MM.1S (cell line): ENCODE data around the gene SDK1.

Experiments
- DNase-seq: peaks from one replicate; pipeline ENCODE4 v3.0.0-alpha.2; 2015
- H2AFZ ChIP-seq: fragments of 300-600 bp; sonication (generic); 2 replicates; pipeline ENCODE4 v1.6.0; 2016; ENCODE audit warnings: antibody characterized with exemption, low read length
- H3F3A ChIP-seq: fragments of 300-600 bp; sonication (generic); 2 replicates; pipeline ENCODE4 v1.6.1; 2016; ENCODE audit warnings: mild to moderate bottlenecking, antibody characterized with exemption, low read length, moderate library complexity, mixed read lengths; ENCODE audit not compliant: insufficient read depth
- H3K27ac ChIP-seq: fragments of 300-600 bp; sonication (generic); 2 replicates; pipeline ENCODE4 v1.5.1; 2016; ENCODE audit warnings: mild to moderate bottlenecking, low read length
- H3K27me3 ChIP-seq: fragments of 300-600 bp; sonication (generic); replicated peaks from 2 replicates; pipeline ENCODE4 v1.6.0; 2016; ENCODE audit warnings: low read length; ENCODE audit not compliant: insufficient read depth
- H3K36me3 ChIP-seq: fragments of 300-600 bp; sonication (generic); replicated peaks from 2 replicates; pipeline ENCODE4 v1.6.1; 2016; ENCODE audit warnings: mild to moderate bottlenecking, low read length, mixed read lengths; ENCODE audit not compliant: insufficient read depth
- H3K4me1 ChIP-seq: fragments of 300-600 bp; sonication (generic); 2 replicates; pipeline ENCODE4 v1.6.1; 2016; ENCODE audit warnings: low read length, mixed read lengths
- H3K4me2 ChIP-seq: fragments of 300-600 bp; sonication (generic); 2 replicates; pipeline ENCODE4 v1.6.0; 2016; ENCODE audit warnings: low read depth, low read length
- H3K4me3 ChIP-seq: fragments of 300-600 bp; sonication (generic); 2 replicates; pipeline ENCODE4 v1.5.1; 2016; ENCODE audit warnings: low read length, mixed read lengths
- H3K79me2 ChIP-seq: fragments of 300-600 bp; sonication (generic); 2 replicates; pipeline ENCODE4 v1.6.1; 2016; ENCODE audit warnings: mixed run types, low read length, mixed read lengths
- H3K9ac ChIP-seq: fragments of 300-600 bp; sonication (generic); 2 replicates; pipeline ENCODE4 v1.6.1; 2016; ENCODE audit warnings: low read length, mixed read lengths
- H3K9me2 ChIP-seq: fragments of 300-600 bp; sonication (generic); replicated peaks from 2 replicates; pipeline ENCODE4 v1.6.1; 2016; ENCODE audit warnings: mild to moderate bottlenecking, low read length, mixed read lengths; ENCODE audit not compliant: insufficient read depth
- H3K9me3 ChIP-seq: fragments of 300-600 bp; sonication (generic); replicated peaks from 2 replicates; pipeline ENCODE4 v1.6.1; 2016; ENCODE audit warnings: mild to moderate bottlenecking, low read length, mixed read lengths; ENCODE audit not compliant: insufficient read depth
- H4K20me1 ChIP-seq: fragments of 300-600 bp; sonication (generic); 2 replicates; pipeline ENCODE4 v1.6.1; 2016; ENCODE audit warnings: mild to moderate bottlenecking, low read length, moderate library complexity, mixed read lengths; ENCODE audit not compliant: insufficient read depth
- EZH2 ChIP-seq: fragments of 300-600 bp; sonication (generic); optimal IDR thresholded peaks from 2 replicates; pipeline ENCODE3; 2017; ENCODE audit warnings: low read depth, mild to moderate bottlenecking, antibody characterized with exemption, low read length, mixed read lengths
- EZH2phosphoT487 ChIP-seq: fragments of 300-600 bp; sonication (generic); IDR thresholded peaks from 2 replicates; pipeline ENCODE4 v1.6.1; 2018; ENCODE audit warnings: antibody characterized with exemption, low read length
- TF ChIP-seq, protein P1 (sequence below): fragments of 300-600 bp; sonication (generic); IDR thresholded peaks from 2 replicates; pipeline ENCODE4 v1.5.1; 2016; ENCODE audit warnings: antibody characterized with exemption, low read length, mixed read lengths

Gene SDK1

DNA sequence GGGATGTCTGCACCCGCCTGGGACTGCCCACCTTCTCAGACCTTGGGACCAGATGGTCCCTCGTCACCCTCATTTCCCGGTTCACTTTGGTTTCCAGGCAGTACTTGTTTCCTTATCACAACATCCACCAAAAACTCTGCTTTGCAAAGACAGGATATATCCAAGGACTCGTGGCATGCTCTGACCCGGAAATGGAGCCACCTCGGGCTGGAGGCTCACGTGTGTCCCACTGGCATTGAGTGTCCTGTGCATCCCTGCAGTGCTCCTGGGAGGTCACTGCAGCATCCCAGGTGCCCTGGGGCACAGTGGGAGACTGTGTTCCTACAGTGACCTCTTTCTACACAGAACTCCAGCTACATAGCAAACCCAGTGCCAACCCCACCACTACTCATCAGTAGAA lies 769.2 kb downstream of the SDK1 start:
- Histone ChIP-seq H3K27ac (no peak overlapping the region), H4K20me1 (no peaks in the 10 kb centered on the region), H3K9me3 (no peaks in the 10 kb centered on the region), H2AFZ (no peak overlapping the region), H3K36me3 (no peaks in the 10 kb centered on the region), H3K4me3 (no peak overlapping the region), H3K4me1 (no peaks in the 10 kb centered on the region), H3K27me3 (no peaks in the 10 kb centered on the region), H3F3A (no peaks in the 10 kb centered on the region), H3K9ac (no peak overlapping the region), H3K4me2 (no peak overlapping the region), H3K79me2 (no peaks in the 10 kb centered on the region), H3K9me2 (no peaks in the 10 kb centered on the region)
- TF ChIP-seq EZH2phosphoT487: no peak
- TF ChIP-seq, protein P1, sequence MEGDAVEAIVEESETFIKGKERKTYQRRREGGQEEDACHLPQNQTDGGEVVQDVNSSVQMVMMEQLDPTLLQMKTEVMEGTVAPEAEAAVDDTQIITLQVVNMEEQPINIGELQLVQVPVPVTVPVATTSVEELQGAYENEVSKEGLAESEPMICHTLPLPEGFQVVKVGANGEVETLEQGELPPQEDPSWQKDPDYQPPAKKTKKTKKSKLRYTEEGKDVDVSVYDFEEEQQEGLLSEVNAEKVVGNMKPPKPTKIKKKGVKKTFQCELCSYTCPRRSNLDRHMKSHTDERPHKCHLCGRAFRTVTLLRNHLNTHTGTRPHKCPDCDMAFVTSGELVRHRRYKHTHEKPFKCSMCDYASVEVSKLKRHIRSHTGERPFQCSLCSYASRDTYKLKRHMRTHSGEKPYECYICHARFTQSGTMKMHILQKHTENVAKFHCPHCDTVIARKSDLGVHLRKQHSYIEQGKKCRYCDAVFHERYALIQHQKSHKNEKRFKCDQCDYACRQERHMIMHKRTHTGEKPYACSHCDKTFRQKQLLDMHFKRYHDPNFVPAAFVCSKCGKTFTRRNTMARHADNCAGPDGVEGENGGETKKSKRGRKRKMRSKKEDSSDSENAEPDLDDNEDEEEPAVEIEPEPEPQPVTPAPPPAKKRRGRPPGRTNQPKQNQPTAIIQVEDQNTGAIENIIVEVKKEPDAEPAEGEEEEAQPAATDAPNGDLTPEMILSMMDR: no peak
- no peak for TF ChIP-seq EZH2
- no peak for DNase-seq

DNA sequence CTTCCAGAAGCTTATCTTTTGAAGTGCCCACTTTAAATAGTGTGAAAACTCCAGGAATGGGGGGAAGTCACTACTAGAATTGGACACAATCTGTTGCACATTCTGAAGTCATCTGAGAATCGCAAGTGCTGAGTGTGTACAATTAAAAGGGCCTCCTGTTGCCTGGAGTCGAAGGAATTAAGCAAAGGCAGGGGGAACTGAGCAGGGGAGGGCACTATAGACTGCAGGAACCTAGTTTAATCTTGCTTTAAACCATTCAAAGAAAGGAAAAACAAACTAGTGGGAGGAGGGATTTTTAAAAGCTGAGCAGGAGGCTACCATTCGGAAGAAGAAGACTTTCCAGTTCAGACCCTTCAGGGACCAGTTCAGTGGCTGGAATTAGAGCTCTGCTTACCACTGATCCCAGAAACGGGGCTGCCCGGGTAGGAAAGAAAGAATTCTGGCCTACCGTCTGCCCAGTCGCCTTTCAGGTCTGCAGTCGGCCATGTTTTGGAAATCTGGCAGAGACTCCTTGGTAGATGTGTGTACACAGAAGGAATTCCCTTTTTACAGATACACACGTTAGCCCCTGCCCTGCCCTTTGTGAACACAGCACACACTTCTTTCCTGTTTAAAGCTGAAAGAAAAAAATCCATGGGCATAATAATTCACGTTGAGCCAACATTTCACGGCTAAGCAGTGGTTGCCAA lies 770.5 kb downstream of the SDK1 start:
- Histone ChIP-seq H2AFZ (no peak overlapping the region), H3K9ac (no peak overlapping the region), H3K4me3 (no peak overlapping the region), H3K9me2 (no peaks in the 10 kb centered on the region), H3K79me2 (no peaks in the 10 kb centered on the region), H3F3A (no peaks in the 10 kb centered on the region), H3K36me3 (no peaks in the 10 kb centered on the region), H4K20me1 (no peaks in the 10 kb centered on the region), H3K4me2 (no peak overlapping the region), H3K9me3 (no peaks in the 10 kb centered on the region), H3K4me1 (no peaks in the 10 kb centered on the region), H3K27ac (no peak overlapping the region), H3K27me3 (no peaks in the 10 kb centered on the region)
- TF ChIP-seq EZH2phosphoT487 (no peak), EZH2 (no peak)
- TF ChIP-seq, protein P1: no peak
- DNase-seq: no peak

DNA sequence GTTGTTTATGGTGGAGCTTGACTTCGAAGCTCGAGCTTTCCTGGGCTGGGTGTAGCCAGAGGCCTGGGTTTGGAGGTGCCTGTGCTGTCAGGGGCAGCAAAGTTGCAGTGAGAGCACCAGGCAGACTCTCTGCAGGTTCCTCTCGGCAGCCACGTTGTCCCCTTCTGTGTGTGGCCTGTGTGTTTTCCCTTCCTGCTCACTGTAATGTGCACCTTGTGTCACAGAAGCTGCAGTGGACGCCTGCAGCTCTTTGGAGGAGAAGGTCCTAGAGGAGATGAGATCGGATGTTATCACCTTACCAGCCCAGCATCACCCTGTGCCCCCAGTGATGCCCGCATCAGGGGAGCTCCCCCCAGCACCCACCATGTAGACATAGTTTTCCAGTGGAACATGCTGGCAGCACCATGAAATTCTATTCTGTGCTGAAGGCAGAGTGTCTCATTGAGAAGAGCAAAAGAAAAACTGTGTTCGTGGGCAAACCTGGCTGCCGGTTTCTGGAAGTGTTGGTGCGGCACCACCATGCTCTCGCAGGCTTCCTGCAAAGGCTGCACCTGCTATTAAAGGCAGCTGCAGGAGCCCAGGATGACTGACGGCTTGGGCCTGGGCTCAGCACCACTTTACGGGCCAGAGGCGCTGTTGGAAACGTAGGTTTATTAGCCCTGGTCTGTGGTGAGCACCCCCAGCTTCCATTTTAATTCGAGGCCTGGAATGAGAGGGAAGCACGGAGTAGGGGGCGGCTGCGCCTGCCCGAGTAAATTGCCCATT lies 771.3 kb downstream of the SDK1 start:
- Histone ChIP-seq H3K79me2 (no peaks in the 10 kb centered on the region), H3K4me3 (no peak overlapping the region), H3K27me3 (no peaks in the 10 kb centered on the region), H3K9me2 (no peaks in the 10 kb centered on the region), H4K20me1 (no peaks in the 10 kb centered on the region), H3K36me3 (no peaks in the 10 kb centered on the region), H3K9ac (no peak overlapping the region), H2AFZ (no peak overlapping the region), H3K9me3 (no peaks in the 10 kb centered on the region), H3K4me1 (no peaks in the 10 kb centered on the region), H3F3A (no peaks in the 10 kb centered on the region), H3K4me2 (no peak overlapping the region), H3K27ac (no peak overlapping the region)
- no peak for DNase-seq
- TF ChIP-seq, protein P1: no peak
- TF ChIP-seq EZH2: no peak
- no peak for TF ChIP-seq EZH2phosphoT487
